Measurements from ENCODE around the gene GALNT10. TPM values are rescaled to one million over a fixed set of nuclear protein-coding genes. Genes with fewer than 3 reads are reported as not detected.

GALNT10 gene
- total and polyA plus RNA-seq, 10 of the 15 experiments (the other 5 are each of a cell fraction or from before 2014, with no cell fraction given): 3.9 to 35.4 (median 15.5) TPM

GRCh38 chr5:154178661-154179060 lies 11.9 kb upstream of the GALNT10 start (continued):
- TF ChIP-seq RAD21 (IDR thresholded peaks at IDR 0.05; ENCODE audit: insufficient read depth, low read depth, low read length) (no peak), HCFC1 (IDR thresholded peaks at IDR 0.05; ENCODE audit: low read length) (no peak), POU2F2 (IDR thresholded peaks at IDR 0.05; ENCODE audit: borderline replicate concordance, low read depth, low read length) (no peak), RELB (IDR thresholded peaks at IDR 0.05; ENCODE audit: low read depth) (no peak), NBN (IDR thresholded peaks at IDR 0.05) (no peak), YBX1 (IDR thresholded peaks at IDR 0.05) (no peak), LARP7 (IDR thresholded peaks at IDR 0.05) (no peak), BCLAF1 (IDR thresholded peaks at IDR 0.05) (no peak), EED (IDR thresholded peaks at IDR 0.05; ENCODE audit: low read depth) (no peak)
